GM18858 (cell line): ENCODE results near the gene TLR9.

Source experiments
- ATAC-seq: cut with Tn5 transposase; IDR thresholded peaks from one replicate; pipeline ENCODE4 v1.9.1; 2021; ENCODE audit not compliant: unreplicated experiment

TLR9 gene

DNA sequence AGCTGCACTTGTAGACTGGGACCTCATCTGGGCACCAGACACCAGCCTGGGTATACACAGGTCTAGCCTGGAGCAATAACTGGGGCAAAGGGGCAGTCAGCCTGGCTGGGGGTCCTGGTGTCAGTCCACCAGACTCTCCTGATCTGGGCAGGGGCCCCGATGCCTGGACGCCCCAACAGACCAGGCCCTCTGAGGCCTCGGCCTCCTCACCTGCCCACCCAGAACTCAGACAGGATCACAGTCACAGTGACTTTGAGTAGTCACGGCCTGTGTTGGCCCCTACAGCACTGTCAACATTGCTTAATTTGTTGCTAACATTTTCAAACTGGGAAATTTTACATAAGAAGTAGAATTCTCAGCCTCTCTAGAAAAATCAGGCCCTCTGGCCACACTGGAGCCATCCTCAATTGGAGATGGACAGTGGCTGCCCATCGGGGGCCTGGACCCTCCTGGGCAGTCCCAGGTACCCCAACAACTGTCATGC lies 7.7 kb upstream of the TLR9 start:
- no peak for ATAC-seq

DNA sequence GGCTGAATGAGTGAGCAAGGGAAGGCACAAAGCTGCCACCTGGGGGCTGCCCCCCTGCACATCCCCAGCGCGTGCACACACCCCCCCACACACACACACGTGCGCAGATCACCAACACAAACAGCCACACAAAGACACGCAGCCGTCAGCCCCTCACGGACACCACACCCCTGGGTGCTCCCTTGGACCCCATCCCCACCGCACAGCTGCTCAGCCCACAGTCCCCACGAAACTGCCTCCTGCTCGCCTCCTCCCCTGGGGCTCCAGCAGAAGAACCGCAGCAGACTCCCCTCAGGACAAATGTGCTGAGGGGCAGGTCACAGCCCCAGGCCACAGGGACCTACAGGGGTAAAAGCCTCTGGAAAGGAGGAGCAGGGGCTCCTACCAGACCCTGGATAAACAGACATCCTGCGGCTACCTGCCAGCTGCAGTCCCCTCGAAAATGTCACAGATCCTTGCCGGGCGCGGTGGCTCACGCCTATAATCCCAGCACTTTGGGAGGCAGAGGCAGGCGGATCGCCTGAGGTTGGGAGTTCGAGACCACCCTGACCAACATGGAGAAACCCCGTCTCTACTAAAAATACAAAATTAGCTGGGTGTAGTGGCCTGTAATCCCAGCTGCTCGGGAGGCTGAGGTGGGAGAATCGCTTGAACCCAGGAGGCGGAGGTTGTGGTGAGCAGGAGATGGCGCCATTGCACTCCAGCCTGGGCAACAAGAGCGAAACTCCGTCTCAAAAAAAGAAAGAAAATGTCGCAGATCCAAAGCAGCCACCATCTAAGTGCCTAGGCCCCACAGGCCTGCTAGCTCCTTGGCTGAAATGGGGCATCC lies 7.0 kb upstream of the TLR9 start:
- no peak for ATAC-seq

DNA sequence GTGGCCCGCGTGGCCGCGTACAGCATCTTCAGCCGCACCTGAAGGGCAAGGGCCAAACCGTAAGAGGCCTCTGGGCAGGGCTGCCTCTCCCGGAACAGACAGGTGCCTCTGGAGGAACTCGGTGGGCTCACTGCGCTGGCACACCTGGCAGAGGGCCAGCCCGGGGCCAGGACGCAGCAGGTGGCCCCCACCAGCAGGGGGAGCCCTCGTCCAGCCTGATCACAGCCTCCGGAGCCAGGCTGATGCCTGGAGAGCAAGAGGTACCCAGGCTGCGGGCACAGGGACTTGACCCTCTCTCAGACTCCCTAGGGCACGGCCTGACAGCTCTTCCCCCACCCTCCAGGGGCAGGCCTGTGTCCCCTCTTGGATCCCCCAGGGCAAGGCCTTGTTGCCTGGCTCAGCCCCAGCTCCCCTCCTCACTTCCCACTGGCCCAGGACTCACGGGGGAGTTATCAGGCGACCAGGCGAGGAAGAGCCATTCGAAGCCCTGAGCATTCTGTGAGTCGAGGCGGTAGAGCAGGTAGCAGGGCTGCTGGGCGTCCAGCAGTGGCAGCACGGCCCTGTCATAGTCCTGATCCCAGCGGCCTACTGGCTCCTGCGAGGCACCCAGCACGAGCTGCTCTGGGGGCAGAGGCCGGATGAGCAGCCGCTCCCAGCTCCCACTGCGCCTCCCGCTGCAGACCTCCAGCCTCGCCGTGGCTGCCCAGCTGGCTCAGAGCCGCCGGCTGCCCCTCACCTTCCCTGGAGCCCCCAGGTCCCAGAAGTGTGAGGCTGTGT lies 6.2 kb upstream of the TLR9 start:
- no peak for ATAC-seq

DNA sequence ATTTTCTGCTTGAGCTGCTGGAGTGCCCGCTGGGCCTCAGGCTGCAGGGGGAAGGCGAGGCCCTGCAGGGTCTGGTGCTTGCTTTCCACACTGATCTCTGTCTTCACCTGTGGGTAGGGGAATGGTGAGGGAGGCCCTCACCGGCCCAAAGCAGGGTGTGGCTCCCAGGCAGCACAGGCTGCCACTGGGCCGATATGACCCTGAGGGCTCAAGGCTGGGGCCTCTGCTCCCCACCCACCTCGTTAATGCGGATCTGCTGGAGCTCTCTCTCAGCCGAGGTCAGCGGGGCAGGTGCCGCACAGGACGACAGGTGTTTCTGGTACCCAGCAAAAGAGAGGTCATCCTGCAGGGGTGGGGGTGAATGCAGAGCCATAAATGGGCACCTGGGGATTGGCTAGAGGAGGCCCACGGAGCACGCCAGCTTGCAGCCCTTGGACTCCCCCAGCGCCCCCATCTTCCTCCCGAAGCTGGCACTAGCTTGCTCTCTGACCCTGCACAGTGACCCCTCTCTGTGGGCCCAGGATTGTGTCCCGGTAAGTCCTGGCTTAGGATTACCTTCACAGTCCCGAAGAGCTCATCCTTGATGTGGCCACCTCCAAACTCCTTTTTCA lies 5.5 kb upstream of the TLR9 start:
- ATAC-seq = no peak

DNA sequence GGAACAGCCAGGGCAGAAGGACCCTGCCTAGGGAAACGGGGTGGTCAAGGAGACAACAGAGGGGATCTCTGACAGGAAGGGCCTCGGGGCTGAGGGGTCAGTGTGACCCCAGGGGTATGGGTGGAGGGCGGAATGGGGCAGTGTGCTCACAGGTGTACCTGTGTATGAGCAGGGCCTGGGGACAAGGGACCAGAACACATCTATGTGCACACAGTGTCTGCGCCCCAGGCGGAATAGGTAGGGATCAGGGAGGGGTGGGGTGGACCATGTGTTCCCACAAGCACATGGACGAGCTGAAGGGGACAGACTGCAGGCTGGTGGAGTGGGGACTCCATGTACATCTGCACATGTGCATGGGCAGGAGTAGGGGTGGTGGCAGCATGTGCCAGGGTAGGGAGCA lies 5.0 kb upstream of the TLR9 start:
- no peak for ATAC-seq

DNA sequence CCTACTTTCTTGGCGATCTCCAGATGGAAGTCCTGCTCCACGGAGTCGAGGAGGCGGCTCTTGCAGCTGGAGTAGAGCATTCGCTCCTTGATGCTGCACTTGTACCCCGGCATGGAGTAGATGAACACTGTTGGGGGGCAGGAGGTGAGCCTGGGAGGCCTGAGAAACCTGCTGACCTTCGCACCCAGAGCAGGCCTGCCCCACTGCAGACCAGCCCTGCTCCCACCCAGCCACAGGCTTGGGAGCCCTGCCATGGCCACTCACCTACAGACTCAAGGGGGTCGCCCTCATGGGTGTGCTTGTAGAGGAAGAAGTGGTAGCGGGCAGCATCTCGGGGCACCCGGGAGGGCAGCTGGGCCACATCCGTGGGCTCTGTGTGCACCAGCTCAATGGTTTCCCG lies 4.2 kb upstream of the TLR9 start:
- ATAC-seq = no peak

DNA sequence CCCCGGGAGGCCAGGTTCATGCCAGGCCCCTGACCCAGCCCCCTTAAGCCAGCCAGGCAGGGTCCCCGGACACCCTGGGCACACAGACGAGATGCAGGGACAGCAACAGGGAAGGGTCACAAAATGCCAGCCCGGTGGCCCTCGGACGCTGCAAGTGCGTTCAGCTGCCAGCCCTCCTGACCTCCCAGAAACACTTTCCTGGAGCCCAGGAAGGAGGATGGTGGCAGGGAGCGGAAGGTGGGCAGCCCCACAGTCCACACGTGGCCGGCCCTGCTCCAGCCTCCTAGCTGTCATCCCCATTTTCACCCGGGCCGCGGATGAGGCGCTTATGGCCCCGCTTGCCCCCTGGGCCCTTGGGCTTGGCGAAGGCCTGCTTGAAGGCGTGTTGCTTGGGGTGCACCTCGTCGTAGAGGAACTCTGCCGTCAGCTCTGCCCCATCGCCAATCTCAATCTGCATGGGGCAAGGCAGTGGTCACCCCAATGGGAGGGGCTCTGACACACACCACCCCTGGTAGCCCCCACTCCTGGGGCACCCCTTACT lies 3.4 kb upstream of the TLR9 start:
- ATAC-seq = no peak

DNA sequence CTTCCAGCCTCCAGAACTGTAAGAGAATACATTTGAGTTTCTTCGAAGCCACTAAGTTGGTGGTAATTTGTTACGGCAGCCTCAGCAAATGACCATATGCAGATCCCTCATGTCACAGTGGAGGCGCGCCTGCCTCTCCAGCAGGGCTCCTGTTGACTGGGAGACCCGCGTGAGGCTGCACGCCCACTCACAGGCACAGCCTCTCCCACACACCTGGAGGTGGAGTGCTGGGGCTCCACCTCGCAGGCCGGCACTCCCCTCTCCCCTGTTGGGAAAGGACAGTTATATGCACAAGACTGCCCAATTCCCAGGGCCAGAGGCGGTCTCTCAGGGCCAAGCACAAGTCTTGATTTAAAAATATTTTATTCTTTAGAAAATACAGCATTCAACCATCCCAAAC lies 2.8 kb upstream of the TLR9 start:
- ATAC-seq = no peak

DNA sequence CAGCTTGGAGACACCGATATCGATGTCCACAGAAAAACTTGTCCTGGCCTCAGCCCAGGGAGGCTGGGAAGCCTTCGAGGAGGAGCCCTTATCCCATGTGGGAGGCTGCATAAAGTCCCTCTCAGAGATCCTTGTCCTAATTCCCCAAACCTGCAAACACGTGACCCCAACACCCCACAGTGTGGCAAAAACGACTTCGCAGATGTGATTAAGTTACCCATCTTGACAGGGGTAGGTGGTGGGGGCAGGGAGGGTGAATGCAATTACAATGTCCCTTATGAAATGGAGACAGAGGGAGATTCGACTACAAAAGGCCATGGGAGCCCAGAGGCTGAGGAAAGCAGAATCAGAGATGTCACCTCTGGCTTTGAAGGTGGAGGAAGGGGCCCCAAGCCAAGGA lies 2.3 kb upstream of the TLR9 start:
- no peak for ATAC-seq

DNA sequence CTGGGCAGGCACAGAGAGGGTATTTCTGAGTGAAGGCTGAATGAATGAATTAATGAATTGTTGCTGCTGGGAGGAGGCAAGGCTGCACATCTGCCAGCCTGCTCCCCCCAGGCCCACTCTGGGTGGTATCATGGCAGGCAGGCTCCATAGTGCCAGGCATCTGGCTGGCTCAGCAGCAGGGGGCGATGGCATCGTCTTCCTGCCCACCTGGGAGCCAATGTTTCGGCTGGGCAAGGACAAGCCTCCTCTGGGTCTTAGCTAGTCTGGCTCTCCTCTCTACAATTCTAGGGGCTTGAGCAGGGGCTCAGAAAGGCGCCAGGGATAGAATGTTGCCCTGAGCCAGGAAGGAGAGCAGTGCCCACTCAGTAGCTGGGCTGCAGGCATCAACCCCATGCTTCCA lies 1.7 kb upstream of the TLR9 start:
- ATAC-seq = no peak

DNA sequence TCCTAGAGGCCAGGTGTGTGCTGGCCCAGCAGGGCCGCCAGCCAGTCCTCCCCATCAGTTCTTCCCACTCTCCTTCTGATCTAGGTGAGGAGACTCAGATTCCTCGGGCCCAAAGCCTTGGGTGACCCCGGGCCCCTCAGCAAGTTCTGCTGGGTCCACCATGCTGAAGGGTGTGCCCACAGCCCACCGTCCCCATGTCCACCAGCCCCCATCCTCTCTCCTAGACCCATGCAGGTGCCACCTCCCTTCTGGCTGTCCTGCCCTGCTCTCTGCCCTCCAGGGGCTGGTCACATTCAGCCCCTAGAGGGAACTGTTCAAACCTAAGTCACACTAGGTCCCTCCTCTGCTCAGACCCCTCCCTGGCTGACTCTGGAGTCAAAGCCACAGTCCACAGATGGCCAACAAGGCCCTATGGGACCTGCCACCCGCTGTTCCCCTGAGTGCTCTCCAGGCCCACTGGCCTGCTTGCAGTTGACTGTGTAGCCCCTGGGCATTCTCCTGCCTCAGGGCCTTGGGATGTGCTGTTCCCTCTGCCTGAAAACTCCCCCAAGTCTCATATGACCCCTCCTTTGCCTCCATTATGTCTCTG lies 878 bp upstream of the TLR9 start:
- ATAC-seq = no peak

DNA sequence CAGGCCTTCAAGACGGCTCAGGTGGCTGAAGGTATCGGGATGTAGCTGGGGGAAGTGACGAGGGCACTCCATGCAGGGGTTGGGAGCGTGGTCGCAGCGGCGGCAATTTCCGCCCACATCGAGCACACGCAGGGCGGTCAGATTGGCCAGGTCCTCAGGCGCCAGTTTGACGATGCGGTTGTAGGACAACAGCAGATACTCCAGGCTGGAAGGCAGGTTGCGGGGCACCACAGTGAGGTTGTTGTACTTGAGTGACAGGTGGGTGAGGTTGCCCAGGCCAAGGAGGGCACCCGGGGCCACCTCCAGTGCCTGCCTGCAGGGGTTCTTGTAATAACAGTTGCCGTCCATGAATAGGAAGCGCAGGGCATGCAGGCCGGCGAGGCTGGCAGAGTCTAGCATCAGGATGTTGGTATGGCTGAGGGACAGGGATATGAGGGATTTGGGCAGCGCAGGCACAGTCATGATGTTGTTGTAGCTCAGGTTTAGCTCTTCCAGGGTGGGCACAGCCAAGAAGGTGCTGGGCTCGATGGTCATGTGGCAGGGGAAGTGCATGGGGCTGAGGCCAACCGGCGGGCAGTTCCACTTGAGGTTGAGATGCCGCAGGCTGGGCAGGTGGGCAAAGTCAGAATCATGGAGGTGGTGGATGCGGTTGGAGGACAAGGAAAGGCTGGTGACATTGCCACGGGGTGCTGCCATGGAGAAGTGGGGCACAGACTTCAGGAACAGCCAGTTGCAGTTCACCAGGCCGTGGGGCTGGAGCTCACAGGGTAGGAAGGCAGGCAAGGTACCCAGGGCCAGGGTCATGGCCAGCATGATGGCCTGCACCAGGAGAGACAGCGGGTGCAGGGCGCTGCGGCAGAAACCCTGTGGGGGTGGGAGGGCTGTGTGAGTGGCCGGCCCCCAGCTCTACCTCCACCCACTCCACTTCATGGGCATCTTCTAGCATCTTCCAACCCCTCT lies 1.7 kb downstream of the TLR9 start:
- no peak for ATAC-seq

DNA sequence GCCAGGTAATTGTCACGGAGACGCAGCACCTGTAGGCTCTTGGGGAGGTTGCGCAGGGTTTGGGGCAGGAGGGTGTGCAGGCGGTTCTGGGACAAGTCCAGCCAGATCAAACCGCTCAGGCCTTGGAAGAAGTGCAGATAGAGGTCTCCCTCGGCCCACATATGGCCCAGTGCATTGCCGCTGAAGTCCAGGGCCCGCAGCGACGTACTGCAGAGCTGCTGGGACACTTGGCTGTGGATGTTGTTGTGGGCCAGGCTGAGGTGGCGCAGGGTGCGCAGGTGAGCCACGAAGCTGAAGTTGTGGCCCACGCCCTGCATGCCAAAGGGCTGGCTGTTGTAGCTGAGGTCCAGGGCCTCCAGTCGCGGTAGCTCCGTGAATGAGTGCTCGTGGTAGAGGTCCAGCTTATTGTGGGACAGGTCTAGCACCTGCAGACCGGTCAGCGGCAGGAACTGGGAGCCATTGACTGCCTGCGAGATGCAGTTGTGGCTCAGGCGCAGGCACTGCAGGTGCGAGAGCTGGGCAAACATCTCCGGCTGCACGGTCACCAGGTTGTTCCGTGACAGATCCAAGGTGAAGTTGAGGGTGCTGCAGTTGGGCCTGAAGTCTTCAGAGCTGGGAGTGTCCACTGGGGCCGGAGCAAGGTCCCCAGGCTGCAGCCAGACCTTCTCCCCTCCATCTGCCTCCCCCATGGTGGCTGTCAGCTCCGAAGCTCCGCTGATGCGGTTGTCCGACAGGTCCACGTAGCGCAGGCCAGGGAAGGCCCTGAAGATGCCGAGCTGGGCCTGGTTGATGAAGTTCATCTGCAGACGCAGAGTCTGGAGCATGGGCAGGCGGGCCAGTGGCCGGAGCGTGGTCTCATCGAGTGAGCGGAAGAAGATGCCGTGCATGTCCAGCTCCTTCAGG lies 2.9 kb downstream of the TLR9 start:
- no peak for ATAC-seq

DNA sequence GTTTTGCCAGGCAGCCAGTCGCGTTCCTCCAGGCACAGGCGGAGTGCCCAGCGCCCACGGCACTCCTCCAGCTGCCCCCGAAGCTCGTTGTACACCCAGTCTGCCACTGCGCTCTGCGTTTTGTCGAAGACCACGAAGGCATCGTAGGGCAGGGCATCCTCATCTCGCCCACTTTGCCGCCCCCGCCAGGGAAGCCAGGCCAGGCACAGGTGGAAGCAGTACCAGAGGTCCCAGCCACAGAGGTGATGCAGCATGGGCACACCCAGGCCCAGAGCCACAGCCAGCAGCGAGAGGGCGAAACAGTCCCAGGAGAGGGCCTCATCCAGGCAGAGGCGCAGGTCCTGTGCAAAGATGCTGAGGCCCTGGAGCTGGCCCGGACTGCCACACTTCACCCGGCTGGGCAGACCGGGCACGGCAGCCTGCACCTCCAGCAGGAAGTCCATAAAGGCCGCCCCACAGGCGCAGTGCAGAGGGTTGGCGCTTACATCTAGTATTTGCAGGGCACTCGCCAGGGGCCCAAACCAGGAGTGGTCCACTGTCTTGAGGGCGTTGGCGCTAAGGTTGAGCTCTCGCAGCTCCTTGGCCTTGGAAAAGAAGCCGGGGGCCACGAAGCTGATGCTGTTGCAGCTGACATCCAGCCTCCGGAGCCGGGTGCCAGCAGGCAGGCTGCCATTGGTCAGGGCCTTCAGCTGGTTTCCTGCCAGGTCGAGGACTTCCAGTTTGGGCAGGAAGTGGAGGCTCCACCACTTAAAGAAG lies 3.7 kb downstream of the TLR9 start:
- ATAC-seq = no peak

DNA sequence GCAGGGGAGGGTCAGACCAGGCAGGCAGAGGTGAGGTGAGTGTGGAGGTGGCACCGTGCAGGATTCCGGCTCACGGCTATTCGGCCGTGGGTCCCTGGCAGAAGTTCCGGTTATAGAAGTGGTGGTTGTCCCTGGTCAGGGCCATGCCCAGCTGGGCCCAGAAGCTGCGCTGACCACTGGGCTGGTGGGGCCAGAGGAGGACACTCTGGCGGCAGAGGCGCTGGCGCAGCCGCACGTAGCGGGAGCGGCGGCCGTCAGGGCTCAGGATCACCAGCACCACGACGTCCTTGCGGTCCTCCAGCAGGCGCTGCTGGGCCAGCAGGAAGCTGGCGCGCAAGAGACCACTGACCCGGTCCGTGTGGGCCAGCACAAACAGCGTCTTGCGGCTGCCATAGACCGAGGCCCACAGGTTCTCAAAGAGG lies 4.3 kb downstream of the TLR9 start:
- no peak for ATAC-seq

DNA sequence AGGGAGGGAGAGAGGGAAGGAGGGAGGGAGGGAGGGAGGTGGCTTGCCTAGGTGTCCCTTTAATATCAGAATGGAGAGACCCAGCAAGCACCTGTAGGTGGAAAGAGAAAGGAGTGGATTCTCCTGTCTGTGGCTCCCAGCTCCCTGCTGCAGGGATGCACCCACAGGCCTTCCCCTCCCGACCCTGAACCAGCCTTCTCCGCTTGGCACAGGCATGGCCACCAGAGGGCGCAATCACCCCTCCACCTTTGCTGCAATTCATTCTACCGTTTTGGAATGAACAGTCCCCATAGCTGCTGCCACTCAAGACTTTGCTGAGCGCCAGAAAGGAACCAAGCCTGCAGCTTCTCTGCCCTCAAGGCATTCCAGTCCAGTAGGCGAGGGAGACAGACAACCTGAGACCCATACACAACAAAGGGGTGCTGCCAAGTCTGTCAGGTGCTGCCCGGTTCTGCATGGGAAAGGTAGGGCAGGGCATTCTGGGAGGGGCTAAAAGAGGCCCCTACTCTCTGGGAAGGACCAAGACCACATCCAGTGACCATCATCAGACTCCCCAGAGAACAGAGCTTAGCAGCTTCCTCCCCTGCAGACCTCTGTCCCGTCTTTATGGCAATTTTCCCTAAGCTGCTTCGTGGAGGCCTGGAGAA lies 4.9 kb downstream of the TLR9 start:
- ATAC-seq = no peak

DNA sequence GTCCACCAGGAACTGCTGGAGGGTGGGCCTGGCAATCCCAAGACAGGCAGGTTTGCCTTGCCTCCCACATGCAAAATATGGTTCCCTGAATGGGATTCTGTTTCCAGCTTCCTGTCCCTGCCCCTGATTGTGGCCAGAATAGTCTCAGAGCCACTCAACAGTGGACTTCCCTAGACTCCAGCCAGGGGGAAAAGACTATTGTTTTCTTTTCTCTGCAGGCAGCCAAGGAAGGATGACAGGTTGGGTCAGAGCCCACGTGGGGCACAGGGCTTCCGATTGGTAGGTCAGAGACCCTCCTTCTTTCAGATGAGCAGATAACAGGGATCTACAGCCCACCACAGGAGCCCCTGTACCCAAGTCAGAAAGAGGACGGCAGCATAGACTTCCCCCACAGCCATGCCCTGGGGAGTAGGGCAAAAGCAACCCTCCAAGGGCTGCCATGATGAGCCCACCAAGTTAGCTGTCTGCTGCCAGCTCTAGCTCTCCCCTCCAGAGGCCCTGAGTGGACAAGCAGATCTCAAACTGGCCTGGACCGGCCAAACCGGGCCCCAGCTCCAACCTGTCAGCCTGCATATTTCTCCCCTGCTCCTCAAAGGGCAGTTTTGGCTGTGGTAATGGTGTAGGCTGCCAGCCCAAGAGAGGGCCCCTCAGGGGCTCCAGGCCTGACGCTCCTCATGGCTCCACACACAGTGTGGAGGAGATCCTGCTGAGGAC lies 6.4 kb downstream of the TLR9 start:
- no peak for ATAC-seq
